Measurements from ENCODE around the gene GAS2L2. TPM values are rescaled to one million over a fixed set of nuclear protein-coding genes. Genes with fewer than 3 reads are reported as not detected.

GAS2L2 gene
- total and polyA plus RNA-seq, 2 experiments from 2014 or later, result not detected

DNA sequence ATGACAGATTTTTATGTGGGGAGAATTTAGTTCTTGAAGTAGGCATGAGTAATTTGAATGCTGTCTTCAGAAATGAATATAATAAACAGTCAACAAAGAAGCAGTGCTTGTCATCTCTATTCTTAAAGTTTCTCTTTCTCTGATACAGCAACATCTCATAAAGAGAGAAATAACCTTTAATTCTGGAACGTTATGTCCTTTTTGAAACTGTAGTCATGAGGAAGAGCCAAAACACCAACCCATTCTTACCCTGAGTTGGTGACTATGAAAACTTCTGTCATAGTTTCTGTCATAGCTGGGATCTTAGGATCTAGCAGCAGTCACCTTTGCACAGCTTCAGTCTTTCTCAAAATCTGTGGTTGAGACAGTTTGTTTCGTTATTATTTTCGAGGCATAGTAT, 36.9 kb downstream of the GAS2L2 start:
- H3K27me3 ChIP-seq, result no peaks in the 10 kb centered on the region
- no peak overlapping the region for H3K4me2 ChIP-seq
- no peak overlapping the region for H2AFZ ChIP-seq
- no peak for TF ChIP-seq EZH2 (IDR thresholded peaks at IDR 0.05; ENCODE audit: borderline replicate concordance)
- TF ChIP-seq, protein P1, sequence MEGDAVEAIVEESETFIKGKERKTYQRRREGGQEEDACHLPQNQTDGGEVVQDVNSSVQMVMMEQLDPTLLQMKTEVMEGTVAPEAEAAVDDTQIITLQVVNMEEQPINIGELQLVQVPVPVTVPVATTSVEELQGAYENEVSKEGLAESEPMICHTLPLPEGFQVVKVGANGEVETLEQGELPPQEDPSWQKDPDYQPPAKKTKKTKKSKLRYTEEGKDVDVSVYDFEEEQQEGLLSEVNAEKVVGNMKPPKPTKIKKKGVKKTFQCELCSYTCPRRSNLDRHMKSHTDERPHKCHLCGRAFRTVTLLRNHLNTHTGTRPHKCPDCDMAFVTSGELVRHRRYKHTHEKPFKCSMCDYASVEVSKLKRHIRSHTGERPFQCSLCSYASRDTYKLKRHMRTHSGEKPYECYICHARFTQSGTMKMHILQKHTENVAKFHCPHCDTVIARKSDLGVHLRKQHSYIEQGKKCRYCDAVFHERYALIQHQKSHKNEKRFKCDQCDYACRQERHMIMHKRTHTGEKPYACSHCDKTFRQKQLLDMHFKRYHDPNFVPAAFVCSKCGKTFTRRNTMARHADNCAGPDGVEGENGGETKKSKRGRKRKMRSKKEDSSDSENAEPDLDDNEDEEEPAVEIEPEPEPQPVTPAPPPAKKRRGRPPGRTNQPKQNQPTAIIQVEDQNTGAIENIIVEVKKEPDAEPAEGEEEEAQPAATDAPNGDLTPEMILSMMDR (IDR thresholded peaks at IDR 0.05; ENCODE audit: poor library complexity), result no peak
- no peak for TF ChIP-seq EZH2phosphoT487 (IDR thresholded peaks at IDR 0.05; ENCODE audit: low read depth, severe bottlenecking, unreplicated experiment)
- H3K79me2 ChIP-seq, result no peaks in the 10 kb centered on the region
- peaks cover 3% of the 10 kb centered on the region for H3K36me3 ChIP-seq (replicated peaks; ENCODE audit: insufficient read depth, low read depth)
- 95% methylated on average over 3 of the region's 3 CpGs for WGBS (ENCODE audit: low lambda C conversion rate, missing lambda C conversion rate)
- H3K4me1 ChIP-seq (ENCODE audit: insufficient read depth), result peaks cover 18% of the 10 kb centered on the region
- DNase-seq (ENCODE audit: low spot score), result no peak
- no peak overlapping the region for H3K4me3 ChIP-seq
- no peaks in the 10 kb centered on the region for H4K20me1 ChIP-seq (ENCODE audit: insufficient read depth, poor library complexity, severe bottlenecking)
- no peaks in the 10 kb centered on the region for H3K9me2 ChIP-seq (replicated peaks; ENCODE audit: insufficient read depth)
- no peak overlapping the region for H3K27ac ChIP-seq
- H3K9me3 ChIP-seq (ENCODE audit: low read depth), result no peaks in the 10 kb centered on the region

DNA sequence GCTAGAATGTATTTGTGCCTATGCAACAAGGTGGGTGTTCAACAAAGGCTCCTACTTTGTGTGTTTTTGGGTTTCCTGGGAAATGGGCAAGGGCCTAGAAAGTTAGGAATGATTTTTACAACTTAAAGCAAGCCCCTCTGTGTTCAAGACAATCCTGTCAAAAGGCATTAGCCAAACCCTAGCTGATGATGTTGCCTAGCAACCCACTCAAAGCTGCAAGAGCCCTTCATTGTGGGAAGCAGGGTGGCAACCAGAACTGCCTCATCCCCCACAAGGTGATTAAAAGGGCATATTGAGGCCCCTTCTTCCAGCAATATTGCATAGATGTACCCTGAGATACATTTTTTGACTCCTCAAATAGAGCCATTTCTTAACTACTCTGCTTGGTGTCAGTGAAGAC, 37.6 kb downstream of the GAS2L2 start:
- DNase-seq (ENCODE audit: low spot score), result no peak
- Histone ChIP-seq H3K27ac (no peak overlapping the region), H3K4me1 (ENCODE audit: insufficient read depth) (peaks cover 18% of the 10 kb centered on the region), H3K4me3 (no peak overlapping the region), H3K9me2 (replicated peaks; ENCODE audit: insufficient read depth) (no peaks in the 10 kb centered on the region), H2AFZ (no peak overlapping the region), H3K4me2 (no peak overlapping the region), H3K9me3 (ENCODE audit: low read depth) (no peaks in the 10 kb centered on the region), H4K20me1 (ENCODE audit: insufficient read depth, poor library complexity, severe bottlenecking) (no peaks in the 10 kb centered on the region), H3K36me3 (replicated peaks; ENCODE audit: insufficient read depth, low read depth) (peaks cover 3% of the 10 kb centered on the region), H3K27me3 (no peaks in the 10 kb centered on the region), H3K79me2 (no peaks in the 10 kb centered on the region)
- TF ChIP-seq EZH2phosphoT487 (IDR thresholded peaks at IDR 0.05; ENCODE audit: low read depth, severe bottlenecking, unreplicated experiment), result no peak
- no peak for TF ChIP-seq EZH2 (IDR thresholded peaks at IDR 0.05; ENCODE audit: borderline replicate concordance)
- TF ChIP-seq, protein P1 (IDR thresholded peaks at IDR 0.05; ENCODE audit: poor library complexity), result no peak

DNA sequence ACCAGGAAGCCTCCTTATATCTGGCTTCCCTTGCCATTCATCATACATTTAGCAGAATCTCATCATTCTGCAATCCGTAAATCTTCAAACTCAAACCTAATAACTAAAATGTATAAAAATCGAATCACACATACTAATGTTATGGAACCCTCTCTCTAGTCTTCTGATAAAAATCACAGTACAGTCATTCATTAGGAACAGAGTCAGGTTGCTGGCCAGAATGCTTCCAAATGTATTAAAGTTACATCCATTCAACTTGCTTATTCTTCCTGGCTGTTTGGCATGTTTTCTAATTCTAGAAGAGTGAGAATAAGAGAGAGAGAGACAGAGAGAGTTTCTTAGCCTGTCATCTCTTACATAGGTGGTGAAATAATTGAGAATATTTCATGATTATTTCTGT, 38.1 kb downstream of the GAS2L2 start:
- no peaks in the 10 kb centered on the region for H3K79me2 ChIP-seq
- TF ChIP-seq, protein P1 (IDR thresholded peaks at IDR 0.05; ENCODE audit: poor library complexity), result no peak
- no peaks in the 10 kb centered on the region for H3K9me3 ChIP-seq (ENCODE audit: low read depth)
- no peak overlapping the region for H3K4me2 ChIP-seq
- peaks cover 18% of the 10 kb centered on the region for H3K4me1 ChIP-seq (ENCODE audit: insufficient read depth)
- H2AFZ ChIP-seq, result no peak overlapping the region
- H4K20me1 ChIP-seq (ENCODE audit: insufficient read depth, poor library complexity, severe bottlenecking), result no peaks in the 10 kb centered on the region
- no peak overlapping the region for H3K4me3 ChIP-seq
- no peaks in the 10 kb centered on the region for H3K9me2 ChIP-seq (replicated peaks; ENCODE audit: insufficient read depth)
- WGBS (ENCODE audit: low lambda C conversion rate, missing lambda C conversion rate), result 88% methylated on average over 2 of the region's 2 CpGs
- H3K27me3 ChIP-seq, result no peaks in the 10 kb centered on the region
- no peak overlapping the region for H3K27ac ChIP-seq
- DNase-seq (ENCODE audit: low spot score), result no peak
- H3K36me3 ChIP-seq (replicated peaks; ENCODE audit: insufficient read depth, low read depth), result peaks cover 3% of the 10 kb centered on the region

DNA sequence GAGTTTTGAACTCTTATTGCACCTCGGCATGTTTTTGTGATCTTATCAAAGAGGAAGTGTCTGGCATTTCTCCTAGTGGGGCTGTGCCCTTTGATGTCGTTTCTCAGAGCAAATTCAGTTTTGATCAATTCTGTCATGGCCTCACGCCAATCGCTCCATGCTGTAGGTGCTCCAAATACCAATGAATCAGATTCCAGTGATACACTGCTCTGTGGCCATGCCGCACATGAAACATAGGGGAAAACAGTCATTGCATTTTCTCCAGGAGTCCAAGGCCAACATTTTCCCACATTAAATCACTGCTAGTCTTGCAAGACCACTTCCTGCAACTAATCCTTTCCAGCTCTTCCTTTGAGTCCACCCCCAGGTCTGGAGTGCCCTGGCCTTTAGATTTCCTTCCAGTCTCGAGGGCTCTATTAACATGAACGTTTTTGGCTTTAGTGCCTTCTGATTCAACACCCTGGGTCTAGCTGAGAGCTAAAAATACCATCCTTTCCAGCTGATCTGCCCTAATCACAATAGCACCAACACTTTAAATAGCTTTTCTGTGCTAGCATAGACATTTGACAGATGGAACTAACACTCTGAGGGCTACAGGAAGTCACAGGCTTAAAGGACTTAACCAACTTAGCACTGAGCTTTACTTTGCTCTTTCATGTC, 39.8 kb downstream of the GAS2L2 start:
- WGBS (ENCODE audit: low lambda C conversion rate, missing lambda C conversion rate), result 40% methylated on average over 7 of the region's 7 CpGs
- H3K4me3 ChIP-seq, result no peak overlapping the region
- peak overlapping the region; percentile 30 for H3K27ac ChIP-seq
- H3K36me3 ChIP-seq (replicated peaks; ENCODE audit: insufficient read depth, low read depth), result peaks cover 3% of the 10 kb centered on the region
- no peak for TF ChIP-seq EZH2phosphoT487 (IDR thresholded peaks at IDR 0.05; ENCODE audit: low read depth, severe bottlenecking, unreplicated experiment)
- no peak for TF ChIP-seq EZH2 (IDR thresholded peaks at IDR 0.05; ENCODE audit: borderline replicate concordance)
- TF ChIP-seq, protein P1 (IDR thresholded peaks at IDR 0.05; ENCODE audit: poor library complexity), result no peak
- H3K9me3 ChIP-seq (ENCODE audit: low read depth), result no peaks in the 10 kb centered on the region
- H3K79me2 ChIP-seq, result no peaks in the 10 kb centered on the region
- H3K4me1 ChIP-seq (ENCODE audit: insufficient read depth), result peaks cover 18% of the 10 kb centered on the region
- no peaks in the 10 kb centered on the region for H4K20me1 ChIP-seq (ENCODE audit: insufficient read depth, poor library complexity, severe bottlenecking)
- H3K4me2 ChIP-seq, result no peak overlapping the region
- no peak overlapping the region for H2AFZ ChIP-seq
- H3K9me2 ChIP-seq (replicated peaks; ENCODE audit: insufficient read depth), result no peaks in the 10 kb centered on the region
- H3K27me3 ChIP-seq, result no peaks in the 10 kb centered on the region
- no peak for DNase-seq (ENCODE audit: low spot score)

All from hepatocyte (in vitro differentiated cells).